Fibroblast of lung (primary cell): Measurements from ENCODE around the gene EXOC5. TPM values are rescaled to one million over a fixed set of nuclear protein-coding genes. Genes with fewer than 3 reads are reported as not detected.

Experiments used
- DNase-seq, 2 donors: peaks; one replicate each; pipeline versions ENCODE4 v3.0.0 to v3.0.0-alpha.2; 2010; ENCODE audit warnings: low read depth in 2 of 2
- H2AFZ ChIP-seq: 2 replicates; pipeline ENCODE4 v1.5.1; 2012; ENCODE audit warnings: low read length, control low read depth, inconsistent platforms
- H3K27ac ChIP-seq: 2 replicates; pipeline ENCODE4 v1.5.1; 2011; ENCODE audit warnings: low read length, control low read depth; ENCODE audit not compliant: insufficient read depth
- H3K27me3 ChIP-seq: 2 replicates; pipeline ENCODE4 v1.5.1; 2011; ENCODE audit warnings: mild to moderate bottlenecking, low read length; ENCODE audit not compliant: control insufficient read depth, insufficient read depth
- H3K36me3 ChIP-seq: 2 replicates; pipeline ENCODE4 v1.5.1; 2011; ENCODE audit warnings: low read length; ENCODE audit not compliant: control insufficient read depth, insufficient read depth
- H3K4me1 ChIP-seq: 2 replicates; pipeline ENCODE4 v1.5.1; 2011; ENCODE audit warnings: low read length; ENCODE audit not compliant: control insufficient read depth, insufficient read depth; ENCODE audit errors: extremely low read depth
- H3K4me2 ChIP-seq: 2 replicates; pipeline ENCODE4 v1.5.1; 2011; ENCODE audit warnings: low read length, control low read depth; ENCODE audit not compliant: insufficient read depth; ENCODE audit errors: extremely low read depth
- H3K4me3 ChIP-seq, 4 experiments: fragments of 200-600 bp in 1 of 4; sonication (generic) in 1 of 4; replicated peaks in 1 of 4; 2 replicates each; pipeline ENCODE4 v1.5.1; 2011 to 2016; ENCODE audit warnings: low read length in 4 of 4, low read depth in 3 of 4, mild to moderate bottlenecking in 3 of 4, control low read depth in 2 of 4, inconsistent platforms in 1 of 4, mixed read lengths in 1 of 4; ENCODE audit not compliant: insufficient read depth in 1 of 4; ENCODE audit errors: control extremely low read depth in 1 of 4
- H3K79me2 ChIP-seq: 2 replicates; pipeline ENCODE4 v1.5.1; 2012; ENCODE audit warnings: mild to moderate bottlenecking, low read length, inconsistent platforms; ENCODE audit not compliant: control insufficient read depth, insufficient read depth
- H3K9ac ChIP-seq: 2 replicates; pipeline ENCODE4 v1.5.1; 2011; ENCODE audit warnings: mild to moderate bottlenecking, low read length, control low read depth; ENCODE audit not compliant: insufficient read depth
- H3K9me3 ChIP-seq: 2 replicates; pipeline ENCODE4 v1.5.1; 2012; ENCODE audit warnings: low read depth, low read length; ENCODE audit not compliant: control insufficient read depth, insufficient read depth
- H4K20me1 ChIP-seq: 2 replicates; pipeline ENCODE4 v1.5.1; 2011; ENCODE audit warnings: low read length; ENCODE audit not compliant: control insufficient read depth, insufficient read depth; ENCODE audit errors: extremely low read depth
- EZH2 ChIP-seq: IDR thresholded peaks from 2 replicates; pipeline ENCODE4 v1.5.1; 2012; ENCODE audit warnings: low read length, control low read depth, mild to moderate bottlenecking; ENCODE audit errors: missing control alignments
- polyA plus RNA-seq, 2 donors: library from polyadenylated mRNA; depleted of rRNA in 1 of 2; stranded (reverse) in 1 of 2; unstranded in 1 of 2; fragments of >200 nt; gene quantifications; 2 replicates each; pipeline ENCODE4 v1.2.1, GENCODE V29; 2011 to 2012; ENCODE audit warnings: missing spikeins in 1 of 2
- total RNA-seq: library from RNA; depleted of rRNA; stranded (reverse); fragments of >200 nt; gene quantifications from 2 replicates; pipeline ENCODE4 v1.2.1, GENCODE V29; 2014
- TF ChIP-seq, protein P1 (sequence below), 2 donors: IDR thresholded peaks in 1 of 2; conservative IDR thresholded peaks in 1 of 2; 1 replicate in 1 of 2; 2 replicates in 1 of 2; pipeline ENCODE4 v1.5.1; 2011 to 2012; ENCODE audit warnings: low read length in 2 of 2, control low read depth in 1 of 2, inconsistent platforms in 1 of 2, low read depth in 1 of 2, mild to moderate bottlenecking in 1 of 2

The EXOC5 gene
- total and polyA plus RNA-seq, 2 donors (not counting 1 experiment from before 2014, with no cell fraction given): 38.0 to 84.0 TPM

DNA sequence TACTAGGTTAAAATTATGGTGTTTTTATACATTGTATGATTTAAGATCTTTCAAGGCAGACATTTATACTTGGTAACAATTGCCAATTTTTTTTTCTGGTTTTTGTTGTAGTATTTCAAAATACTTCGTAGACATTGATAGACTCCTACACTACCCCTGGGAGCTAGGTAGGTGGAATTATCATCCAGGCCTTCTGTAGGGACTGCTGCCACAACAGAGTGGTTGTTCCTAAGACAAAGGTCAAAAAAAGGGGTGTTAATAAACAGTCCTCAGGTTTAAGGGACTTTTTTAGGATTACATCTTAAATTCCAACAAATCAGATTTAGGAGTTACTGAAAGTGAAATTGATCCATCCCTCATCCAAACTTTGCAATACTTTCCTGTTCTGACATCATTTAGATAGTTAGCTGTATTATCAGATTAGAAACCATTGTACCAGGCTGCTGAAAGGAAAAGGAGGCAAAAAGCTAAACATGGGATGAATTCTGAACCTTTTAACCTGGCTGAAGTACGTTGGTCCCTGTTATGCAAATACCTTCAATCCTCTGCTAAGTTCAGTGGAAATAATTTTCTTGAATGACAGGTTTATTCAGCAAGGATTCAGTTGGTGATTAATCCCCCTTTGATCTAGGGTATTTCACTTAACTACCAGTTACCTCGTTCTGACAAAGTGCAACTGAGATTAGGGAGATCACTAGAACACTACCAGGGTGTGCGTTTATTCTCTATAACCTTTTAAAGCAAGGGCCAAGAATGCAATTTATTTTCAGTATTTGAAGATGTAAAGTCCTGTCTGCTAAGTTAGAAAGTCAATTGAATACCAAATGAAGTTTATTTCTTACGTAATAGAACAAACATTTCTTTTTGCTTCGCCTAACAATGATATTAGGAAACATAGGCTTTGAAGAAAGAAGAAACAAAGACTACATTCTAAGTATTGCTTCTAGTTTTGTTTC is 23.3 kb upstream of the EXOC5 start:
- Histone ChIP-seq H3K9me3 (no peaks in the 10 kb centered on the region), H3K4me2 (no peak overlapping the region), H3K79me2 (no peaks in the 10 kb centered on the region), H3K27ac (no peak overlapping the region), H3K4me3 (no peak overlapping the region), H2AFZ (no peak overlapping the region), H3K36me3 (no peaks in the 10 kb centered on the region), H4K20me1 (no peaks in the 10 kb centered on the region), H3K4me1 (no peaks in the 10 kb centered on the region), H3K27me3 (no peaks in the 10 kb centered on the region), H3K9ac (no peak overlapping the region)
- DNase-seq: no peak
- no peak for TF ChIP-seq EZH2
- TF ChIP-seq, protein P1, sequence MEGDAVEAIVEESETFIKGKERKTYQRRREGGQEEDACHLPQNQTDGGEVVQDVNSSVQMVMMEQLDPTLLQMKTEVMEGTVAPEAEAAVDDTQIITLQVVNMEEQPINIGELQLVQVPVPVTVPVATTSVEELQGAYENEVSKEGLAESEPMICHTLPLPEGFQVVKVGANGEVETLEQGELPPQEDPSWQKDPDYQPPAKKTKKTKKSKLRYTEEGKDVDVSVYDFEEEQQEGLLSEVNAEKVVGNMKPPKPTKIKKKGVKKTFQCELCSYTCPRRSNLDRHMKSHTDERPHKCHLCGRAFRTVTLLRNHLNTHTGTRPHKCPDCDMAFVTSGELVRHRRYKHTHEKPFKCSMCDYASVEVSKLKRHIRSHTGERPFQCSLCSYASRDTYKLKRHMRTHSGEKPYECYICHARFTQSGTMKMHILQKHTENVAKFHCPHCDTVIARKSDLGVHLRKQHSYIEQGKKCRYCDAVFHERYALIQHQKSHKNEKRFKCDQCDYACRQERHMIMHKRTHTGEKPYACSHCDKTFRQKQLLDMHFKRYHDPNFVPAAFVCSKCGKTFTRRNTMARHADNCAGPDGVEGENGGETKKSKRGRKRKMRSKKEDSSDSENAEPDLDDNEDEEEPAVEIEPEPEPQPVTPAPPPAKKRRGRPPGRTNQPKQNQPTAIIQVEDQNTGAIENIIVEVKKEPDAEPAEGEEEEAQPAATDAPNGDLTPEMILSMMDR (conservative IDR thresholded peaks at IDR 0.05 in 1 of 2, IDR thresholded peaks at IDR 0.05 in 1 of 2; ENCODE audit: low read depth in 1 of 2, low read length in 2 of 2): no peak

DNA sequence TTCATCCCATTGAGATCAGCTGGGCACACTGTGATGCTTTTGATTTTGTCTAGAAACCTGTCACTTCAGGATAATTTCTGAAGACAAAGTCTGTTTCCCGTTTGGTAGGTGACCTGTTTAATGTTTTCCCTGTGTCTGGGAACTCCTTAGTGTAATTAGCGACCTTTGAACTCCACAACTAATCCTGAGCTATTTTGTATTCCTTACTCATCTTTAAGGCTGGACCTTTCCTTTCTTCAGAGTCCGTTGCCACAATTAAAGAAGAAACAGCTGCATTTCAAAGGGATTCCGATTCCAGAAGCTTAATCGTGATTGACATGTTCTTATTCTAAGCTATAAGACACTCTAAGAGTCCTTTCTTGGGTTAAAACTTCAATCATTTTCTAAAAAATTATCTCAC is 22.0 kb upstream of the EXOC5 start:
- Histone ChIP-seq H3K4me1 (no peaks in the 10 kb centered on the region), H3K79me2 (no peaks in the 10 kb centered on the region), H4K20me1 (no peaks in the 10 kb centered on the region), H3K9me3 (no peaks in the 10 kb centered on the region), H3K27ac (no peak overlapping the region), H3K4me2 (no peak overlapping the region), H3K9ac (no peak overlapping the region), H3K36me3 (no peaks in the 10 kb centered on the region), H3K4me3 (no peak overlapping the region), H2AFZ (no peak overlapping the region), H3K27me3 (no peaks in the 10 kb centered on the region)
- no peak for DNase-seq
- no peak for TF ChIP-seq EZH2
- TF ChIP-seq, protein P1 (conservative IDR thresholded peaks at IDR 0.05 in 1 of 2, IDR thresholded peaks at IDR 0.05 in 1 of 2; ENCODE audit: low read depth in 1 of 2, low read length in 2 of 2): no peak

DNA sequence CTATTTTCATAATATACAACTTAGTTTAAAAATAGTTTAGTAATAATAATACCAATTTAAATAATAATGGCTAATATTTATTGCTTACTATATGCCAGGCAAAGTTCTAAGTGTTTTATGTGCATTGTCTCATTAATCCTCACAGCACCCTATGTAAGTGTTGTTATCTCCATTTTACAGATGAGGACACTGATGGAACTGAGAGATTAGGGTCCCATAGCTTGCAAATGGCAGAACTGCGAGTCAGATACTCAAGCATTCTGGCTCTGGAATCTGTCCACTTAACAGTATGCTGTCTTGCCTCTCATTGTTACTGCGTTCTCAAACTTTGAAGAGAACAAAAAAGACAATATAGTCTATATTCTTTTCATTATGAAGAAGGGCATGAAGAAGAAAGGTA is 19.0 kb upstream of the EXOC5 start:
- TF ChIP-seq EZH2: no peak
- TF ChIP-seq, protein P1 (conservative IDR thresholded peaks at IDR 0.05 in 1 of 2, IDR thresholded peaks at IDR 0.05 in 1 of 2; ENCODE audit: low read depth in 1 of 2, low read length in 2 of 2): no peak
- no peak overlapping the region for H2AFZ ChIP-seq
- H3K9me3 ChIP-seq: no peaks in the 10 kb centered on the region
- H3K4me3 ChIP-seq: no peak overlapping the region
- H4K20me1 ChIP-seq: no peaks in the 10 kb centered on the region
- no peak overlapping the region for H3K9ac ChIP-seq
- H3K27me3 ChIP-seq: no peaks in the 10 kb centered on the region
- no peak overlapping the region for H3K27ac ChIP-seq
- no peak overlapping the region for H3K4me2 ChIP-seq
- no peak for DNase-seq
- H3K79me2 ChIP-seq: no peaks in the 10 kb centered on the region
- H3K4me1 ChIP-seq: no peaks in the 10 kb centered on the region
- no peaks in the 10 kb centered on the region for H3K36me3 ChIP-seq
